Suprapubic skin (tissue), 4 donors: ENCODE results near the gene SYDE1. TPM values are rescaled to one million over a fixed set of nuclear protein-coding genes. Genes with fewer than 3 reads are reported as not detected.
A peak's percentile ranks its signal among the peaks of the same experiment; 100 is the strongest.

Experiments
- DNase-seq, 2 donors: peaks; one replicate each; pipeline ENCODE4 v3.0.0-alpha.2; 2019; ENCODE audit warnings: low spot score in 2 of 2
- H3K27ac ChIP-seq: fragments of 200-600 bp; sonication (generic); one replicate; pipeline ENCODE4 v1.5.1; 2019
- H3K27me3 ChIP-seq: fragments of 200-600 bp; sonication (generic); one replicate; pipeline ENCODE4 v1.5.1; 2019
- H3K36me3 ChIP-seq: fragments of 200-600 bp; sonication (generic); one replicate; pipeline ENCODE4 v1.5.1; 2019
- H3K4me1 ChIP-seq: fragments of 200-600 bp; sonication (generic); one replicate; pipeline ENCODE4 v1.5.1; 2019
- H3K4me3 ChIP-seq: fragments of 200-600 bp; sonication (generic); one replicate; pipeline ENCODE4 v1.5.1; 2019; ENCODE audit warnings: mild to moderate bottlenecking
- H3K9me3 ChIP-seq: fragments of 200-600 bp; sonication (generic); one replicate; pipeline ENCODE4 v1.5.1; 2019
- CTCF ChIP-seq, 2 donors: fragments of 200-600 bp in 1 of 2; fragments of 450-650 bp in 1 of 2; sonication (generic) in 1 of 2; IDR thresholded peaks; one replicate each; pipeline ENCODE4 v1.5.1; 2016 to 2019; ENCODE audit warnings: antibody characterized with exemption in 2 of 2, mild to moderate bottlenecking in 1 of 2, moderate library complexity in 1 of 2
- EP300 ChIP-seq: sonication (generic); formaldehyde crosslinking; IDR thresholded peaks from one replicate; pipeline ENCODE4 v1.6.1; 2017; ENCODE audit warnings: antibody characterized with exemption
- POLR2A ChIP-seq, 2 donors: fragments of 450-650 bp; IDR thresholded peaks; one replicate each; pipeline ENCODE4 v1.6.1; 2017; ENCODE audit warnings: antibody characterized with exemption in 2 of 2, mild to moderate bottlenecking in 2 of 2, moderate library complexity in 2 of 2
- POLR2AphosphoS5 ChIP-seq, 3 donors: sonication (generic); formaldehyde crosslinking; IDR thresholded peaks; one replicate each; pipeline ENCODE4 v1.6.1; 2017; ENCODE audit warnings: antibody characterized with exemption in 3 of 3
- WGBS: methylation state at CpG from one replicate; pipeline ENCODE4 v1.1.5; 2018; 5-methylcytosine and 5-hydroxymethylcytosine counted together
- total RNA-seq, 4 donors: library from RNA; depleted of rRNA; stranded (reverse); fragments of >200 nt; gene quantifications; one replicate each; pipeline ENCODE4 v1.1.0, GENCODE V29; 2016

The SYDE1 gene
- total RNA-seq, 4 donors from 2014 or later: 3.8 to 17.8 (median 6.8) TPM

- TF ChIP-seq POLR2A (IDR thresholded peaks at IDR 0.05) (no peak), EP300 (no peak), CTCF (IDR thresholded peaks at IDR 0.05) (peak; percentile 33 to 64)
- H3K4me1 ChIP-seq: peaks cover 3% of the 10 kb centered on the region
- DNase-seq: no peak
- H3K27ac ChIP-seq: no peak overlapping the region
- H3K36me3 ChIP-seq: no peaks in the 10 kb centered on the region
- H3K9me3 ChIP-seq: peaks cover 4% of the 10 kb centered on the region
- H3K4me3 ChIP-seq: no peak overlapping the region
- H3K27me3 ChIP-seq: no peaks in the 10 kb centered on the region
- WGBS: 76% methylated on average over 3 of the region's 3 CpGs
Measured at GRCh38 chr19:15101479-15102082, 5.6 kb upstream of the SYDE1 start.

GRCh38 chr19:15104003-15104402 lies 3.2 kb upstream of the SYDE1 start:
- Histone ChIP-seq H3K4me3 (no peak overlapping the region), H3K4me1 (peaks cover 20% of the 10 kb centered on the region), H3K36me3 (no peaks in the 10 kb centered on the region), H3K9me3 (peaks cover 4% of the 10 kb centered on the region), H3K27me3 (no peaks in the 10 kb centered on the region), H3K27ac (no peak overlapping the region)
- TF ChIP-seq EP300 (no peak), CTCF (IDR thresholded peaks at IDR 0.05) (no peak), POLR2A (IDR thresholded peaks at IDR 0.05) (no peak), POLR2AphosphoS5 (IDR thresholded peaks at IDR 0.05) (no peak)
- 86% methylated on average over 1 of the region's 1 CpG for WGBS
- DNase-seq: no peak

GRCh38 chr19:15104411-15104810 lies 2.8 kb upstream of the SYDE1 start:
- no peak for DNase-seq
- Histone ChIP-seq H3K4me3 (no peak overlapping the region), H3K36me3 (peaks cover 2% of the 10 kb centered on the region), H3K9me3 (peaks cover 4% of the 10 kb centered on the region), H3K27ac (no peak overlapping the region), H3K4me1 (peaks cover 20% of the 10 kb centered on the region), H3K27me3 (no peaks in the 10 kb centered on the region)
- WGBS: 76% methylated on average over 1 of the region's 1 CpG
- TF ChIP-seq POLR2A (IDR thresholded peaks at IDR 0.05) (no peak), EP300 (no peak), CTCF (IDR thresholded peaks at IDR 0.05) (no peak), POLR2AphosphoS5 (IDR thresholded peaks at IDR 0.05) (no peak)

- TF ChIP-seq EP300: no peak
- no peak for TF ChIP-seq CTCF (IDR thresholded peaks at IDR 0.05)
- TF ChIP-seq POLR2AphosphoS5 (IDR thresholded peaks at IDR 0.05): no peak
- no peak for TF ChIP-seq POLR2A (IDR thresholded peaks at IDR 0.05)
- Histone ChIP-seq H3K9me3 (peaks cover 4% of the 10 kb centered on the region), H3K4me1 (peaks cover 20% of the 10 kb centered on the region), H3K27me3 (no peaks in the 10 kb centered on the region), H3K36me3 (peaks cover 8% of the 10 kb centered on the region), H3K27ac (no peak overlapping the region), H3K4me3 (no peak overlapping the region)
- WGBS: 93% methylated on average over 3 of the region's 3 CpGs
- DNase-seq: no peak
Measured at GRCh38 chr19:15105044-15105443, 2.2 kb upstream of the SYDE1 start.

- Histone ChIP-seq H3K4me1 (peaks cover 20% of the 10 kb centered on the region), H3K4me3 (peak overlapping the region; percentile 68), H3K27ac (peak overlapping the region; percentile 90), H3K36me3 (peaks cover 41% of the 10 kb centered on the region), H3K9me3 (peaks cover 2% of the 10 kb centered on the region), H3K27me3 (no peaks in the 10 kb centered on the region)
- no peak for DNase-seq
- WGBS: 39% methylated on average over 10 of the region's 10 CpGs
- no peak for TF ChIP-seq EP300
- no peak for TF ChIP-seq POLR2AphosphoS5 (IDR thresholded peaks at IDR 0.05)
- TF ChIP-seq CTCF (IDR thresholded peaks at IDR 0.05): no peak
- TF ChIP-seq POLR2A (IDR thresholded peaks at IDR 0.05): no peak
Measured at GRCh38 chr19:15108145-15108844, 1.1 kb downstream of the SYDE1 start.
